Superior temporal gyrus (tissue), 1 donor: ENCODE data around the gene SPEM3.

ENCODE experiments used
- DNase-seq: peaks from one replicate; pipeline ENCODE4 v3.0.0-alpha.2; 2016; ENCODE audit errors: extremely low spot score

The SPEM3 gene

GRCh38 chr17:7421186-7421585 lies 7.5 kb upstream of the SPEM3 start:
- no peak for DNase-seq

- DNase-seq, result no peak
Measured at GRCh38 chr17:7423679-7424078, 5.0 kb upstream of the SPEM3 start.

GRCh38 chr17:7425316-7425715 lies 3.3 kb upstream of the SPEM3 start, which contains the start of gene SPEM2:
TSS of gene SPEM2 (plus strand) at chr17:7425616. CDS start at chr17:7425689, 73 bp downstream.
- no peak for DNase-seq

GRCh38 chr17:7425756-7426155 lies 2.9 kb upstream of the SPEM3 start:
- DNase-seq, result no peak

- DNase-seq, result no peak
Measured at GRCh38 chr17:7426203-7426863, 2.3 kb upstream of the SPEM3 start.

GRCh38 chr17:7426896-7427489 lies 1.7 kb upstream of the SPEM3 start:
- no peak for DNase-seq

GRCh38 chr17:7427549-7427948 lies 1.1 kb upstream of the SPEM3 start:
- DNase-seq, result no peak

- no peak for DNase-seq
Measured at GRCh38 chr17:7429722-7430121, 1.1 kb downstream of the SPEM3 start.

- no peak for DNase-seq
Measured at GRCh38 chr17:7431231-7431630, 2.6 kb downstream of the SPEM3 start.

- DNase-seq, result no peak
Measured at GRCh38 chr17:7432296-7432695, 3.6 kb downstream of the SPEM3 start.

- no peak for DNase-seq
Measured at GRCh38 chr17:7435676-7436555, 7.3 kb downstream of the SPEM3 start.

GRCh38 chr17:7436556-7437368 lies 8.1 kb downstream of the SPEM3 start:
- peak; percentile 75 for DNase-seq

- no peak for DNase-seq
Measured at GRCh38 chr17:7437369-7437863, 8.8 kb downstream of the SPEM3 start.

GRCh38 chr17:7437950-7438614 lies 9.4 kb downstream of the SPEM3 start:
- no peak for DNase-seq

GRCh38 chr17:7438656-7439460 lies 10.2 kb downstream of the SPEM3 start:
- DNase-seq, result no peak

- no peak for DNase-seq
Measured at GRCh38 chr17:7439462-7440112, 10.9 kb downstream of the SPEM3 start, which contains the start of gene FGF11. TSS of gene FGF11 (plus strand) at chr17:7439512. CDS start at chr17:7439621, 109 bp downstream.

GRCh38 chr17:7440113-7440833 lies 11.6 kb downstream of the SPEM3 start:
- DNase-seq, result no peak

GRCh38 chr17:7440834-7441195 lies 12.2 kb downstream of the SPEM3 start:
- DNase-seq, result no peak

- DNase-seq, result no peak
Measured at GRCh38 chr17:7441266-7441665, 12.6 kb downstream of the SPEM3 start.
